D721Med (cell line): ENCODE data around the gene SLC24A4.

Experiments used
- DNase-seq: peaks from one replicate; pipeline ENCODE4 v3.0.0; 2011; ENCODE audit warnings: low spot score; ENCODE audit not compliant: insufficient read length
- FAIRE-seq: peaks from 2 replicates; lab custom pipeline; 2011; peaks lifted over from hg19 to GRCh38; lab: Jason Lieb, UNC
- TF ChIP-seq, protein P1 (sequence below): IDR thresholded peaks from 2 replicates; pipeline ENCODE4 v1.5.1; 2012; ENCODE audit warnings: mild to moderate bottlenecking, control low read depth; ENCODE audit not compliant: insufficient read depth; ENCODE audit errors: missing control alignments

The SLC24A4 gene

DNA sequence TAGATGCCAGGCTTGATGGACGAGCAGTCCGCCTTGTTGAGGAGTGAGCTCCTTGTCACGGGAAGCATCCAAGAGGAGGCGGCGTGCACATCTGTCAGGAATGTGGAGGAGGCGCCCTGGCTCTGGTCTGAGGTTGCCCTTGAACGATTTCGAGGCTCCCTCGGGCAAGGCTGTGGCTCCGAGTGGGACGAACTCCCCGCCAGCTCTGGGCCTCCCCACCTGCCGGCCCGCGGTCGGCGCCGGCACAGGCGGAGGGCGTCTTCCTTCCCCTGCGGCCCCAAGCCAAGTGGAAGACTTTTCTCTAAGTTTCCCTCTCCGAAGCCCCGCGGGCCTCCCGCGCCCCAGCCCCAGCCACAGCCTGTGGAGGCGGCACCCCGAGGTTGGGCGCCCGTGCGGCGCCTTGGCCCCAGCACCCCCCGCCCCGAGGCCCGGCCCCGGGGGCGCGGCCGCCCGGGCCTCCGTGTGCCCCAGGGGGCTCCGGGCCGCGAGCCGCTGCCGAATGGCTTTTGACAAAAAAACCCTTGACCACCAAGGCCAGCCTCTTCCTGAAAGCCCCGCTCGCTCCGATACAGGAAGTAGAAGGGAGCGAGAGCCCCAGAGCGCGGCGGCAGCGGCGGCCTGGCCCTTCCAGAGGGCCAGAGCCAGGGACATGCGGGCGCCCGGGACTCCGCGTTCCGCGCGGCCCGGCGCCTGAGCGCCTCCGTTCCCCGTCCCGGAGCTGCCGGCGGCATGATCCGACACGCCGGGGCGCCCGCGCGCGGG lies 190.4 kb downstream of the SLC24A4 start, which contains the start of gene RIN3:
TSS of gene RIN3 (plus strand) at position 578 of the 762 bp plus-strand sequence. CDS start at position 730, 152 bp downstream.
- DNase-seq = no peak
- TF ChIP-seq, protein P1, sequence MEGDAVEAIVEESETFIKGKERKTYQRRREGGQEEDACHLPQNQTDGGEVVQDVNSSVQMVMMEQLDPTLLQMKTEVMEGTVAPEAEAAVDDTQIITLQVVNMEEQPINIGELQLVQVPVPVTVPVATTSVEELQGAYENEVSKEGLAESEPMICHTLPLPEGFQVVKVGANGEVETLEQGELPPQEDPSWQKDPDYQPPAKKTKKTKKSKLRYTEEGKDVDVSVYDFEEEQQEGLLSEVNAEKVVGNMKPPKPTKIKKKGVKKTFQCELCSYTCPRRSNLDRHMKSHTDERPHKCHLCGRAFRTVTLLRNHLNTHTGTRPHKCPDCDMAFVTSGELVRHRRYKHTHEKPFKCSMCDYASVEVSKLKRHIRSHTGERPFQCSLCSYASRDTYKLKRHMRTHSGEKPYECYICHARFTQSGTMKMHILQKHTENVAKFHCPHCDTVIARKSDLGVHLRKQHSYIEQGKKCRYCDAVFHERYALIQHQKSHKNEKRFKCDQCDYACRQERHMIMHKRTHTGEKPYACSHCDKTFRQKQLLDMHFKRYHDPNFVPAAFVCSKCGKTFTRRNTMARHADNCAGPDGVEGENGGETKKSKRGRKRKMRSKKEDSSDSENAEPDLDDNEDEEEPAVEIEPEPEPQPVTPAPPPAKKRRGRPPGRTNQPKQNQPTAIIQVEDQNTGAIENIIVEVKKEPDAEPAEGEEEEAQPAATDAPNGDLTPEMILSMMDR = no peak
- no peak for FAIRE-seq

DNA sequence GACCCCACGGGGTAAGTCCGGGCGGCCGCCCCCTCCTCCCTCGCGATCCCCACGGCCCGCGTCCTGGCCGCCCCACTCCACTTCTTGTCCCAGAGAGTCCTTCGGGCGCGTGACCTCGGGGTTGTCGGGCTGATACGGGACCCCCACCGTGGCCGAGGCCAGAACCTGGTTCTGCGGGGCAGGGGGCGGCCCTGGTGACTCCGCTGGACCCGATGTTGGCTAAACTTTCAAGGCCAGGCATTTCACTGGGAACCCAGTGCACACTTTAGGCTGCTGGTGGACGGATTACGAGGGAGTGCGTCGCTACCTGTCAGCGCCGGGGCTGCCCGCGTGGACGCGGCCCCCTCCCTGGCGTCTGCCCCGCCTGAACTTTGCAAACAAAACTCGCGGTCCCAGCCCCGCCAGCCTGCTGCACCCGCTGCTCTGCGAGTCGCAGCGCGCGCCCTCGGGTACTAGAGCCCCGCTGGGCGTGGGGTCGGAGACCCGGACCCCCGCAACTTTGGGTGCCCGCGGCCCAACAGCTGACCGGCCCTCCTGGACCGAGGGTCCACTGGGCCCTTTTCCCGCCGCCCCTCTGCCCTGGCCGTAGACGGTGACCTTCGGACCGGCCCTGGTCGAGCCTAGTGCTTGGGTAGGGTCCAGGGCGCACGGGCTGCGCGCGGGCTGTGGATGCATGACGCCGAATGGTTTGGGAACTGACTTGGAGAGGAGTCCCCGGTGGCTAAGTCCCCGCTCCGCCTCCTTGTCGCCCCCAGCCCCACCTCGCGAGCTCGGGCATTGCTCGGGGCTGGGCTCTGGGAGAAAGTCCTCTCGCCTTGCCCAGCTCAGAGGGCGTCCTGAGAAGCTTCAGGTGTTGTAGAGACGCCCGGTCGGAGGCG lies 191.2 kb downstream of the SLC24A4 start:
- DNase-seq (no peak), FAIRE-seq (no peak)
- TF ChIP-seq, protein P1 = no peak

DNA sequence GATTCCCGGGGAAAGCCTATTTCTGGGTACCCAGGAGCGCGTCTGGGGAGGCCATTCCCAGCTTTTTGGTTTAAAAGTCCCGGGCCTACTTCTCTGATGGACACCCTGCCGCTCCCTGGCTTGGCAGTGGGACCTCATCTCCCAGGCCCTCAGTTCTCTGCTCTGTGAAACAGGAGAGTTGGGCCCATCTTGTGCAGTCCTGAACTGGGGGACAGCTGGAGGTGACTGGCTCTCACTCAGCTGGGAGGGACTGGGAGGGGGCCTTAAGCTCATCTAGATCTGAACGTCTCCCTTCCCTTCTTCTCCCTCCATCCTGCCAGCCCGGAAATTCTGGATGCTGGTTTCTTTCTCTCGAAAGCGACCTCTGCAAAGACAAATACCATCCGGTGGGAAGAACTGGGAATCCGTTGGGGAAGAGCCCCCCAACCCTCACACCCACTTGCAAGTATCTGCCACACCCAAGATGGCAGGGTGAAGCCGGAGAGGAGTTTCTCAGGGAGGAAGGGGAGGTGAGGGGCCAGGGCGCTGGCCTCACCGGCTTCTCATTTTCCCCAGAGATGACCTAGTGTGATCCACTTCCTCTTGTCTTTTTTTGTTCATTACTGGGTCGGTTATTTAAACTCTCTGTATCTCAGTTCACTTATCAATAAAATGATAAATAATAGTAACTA lies 192.0 kb downstream of the SLC24A4 start:
- TF ChIP-seq, protein P1 = no peak
- DNase-seq (no peak), FAIRE-seq (no peak)

DNA sequence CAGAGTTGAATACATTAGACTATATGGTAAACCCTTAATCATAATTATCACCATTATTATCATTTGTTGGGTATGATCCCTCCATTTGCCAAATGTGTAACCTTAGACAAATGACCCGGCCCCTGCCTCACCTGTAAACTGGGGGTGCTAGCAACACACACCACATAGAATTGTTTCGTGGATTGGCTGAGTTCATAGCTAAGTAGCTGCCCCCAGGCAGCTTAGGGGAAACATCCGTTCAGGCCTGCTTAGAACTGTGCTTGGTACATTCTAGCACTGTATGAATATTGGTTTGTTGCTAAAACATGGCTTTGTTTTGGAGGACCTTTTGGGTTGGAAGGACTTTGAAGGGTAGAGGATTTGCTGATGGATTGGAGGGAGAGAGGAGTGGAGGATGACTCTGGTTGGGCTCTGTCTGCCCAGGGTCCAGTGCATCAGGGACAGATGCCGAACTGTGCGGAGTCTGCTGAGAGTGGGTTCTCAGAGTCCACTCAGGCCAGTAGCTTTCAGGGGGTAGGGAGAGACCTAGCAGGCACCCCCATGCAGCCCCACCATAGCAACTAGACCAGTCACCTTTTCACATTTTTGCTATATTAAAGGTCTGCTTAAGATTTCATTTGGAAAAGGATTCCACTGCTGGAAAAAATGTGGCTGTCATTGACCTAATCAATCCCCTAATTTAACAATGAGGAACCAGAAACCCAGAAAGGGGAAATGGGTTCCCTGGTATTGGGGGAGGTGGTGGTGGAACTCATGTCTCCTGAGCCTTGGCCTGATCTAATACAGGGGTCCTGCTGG lies 192.8 kb downstream of the SLC24A4 start:
- FAIRE-seq (no peak), DNase-seq (no peak)
- TF ChIP-seq, protein P1 = no peak

DNA sequence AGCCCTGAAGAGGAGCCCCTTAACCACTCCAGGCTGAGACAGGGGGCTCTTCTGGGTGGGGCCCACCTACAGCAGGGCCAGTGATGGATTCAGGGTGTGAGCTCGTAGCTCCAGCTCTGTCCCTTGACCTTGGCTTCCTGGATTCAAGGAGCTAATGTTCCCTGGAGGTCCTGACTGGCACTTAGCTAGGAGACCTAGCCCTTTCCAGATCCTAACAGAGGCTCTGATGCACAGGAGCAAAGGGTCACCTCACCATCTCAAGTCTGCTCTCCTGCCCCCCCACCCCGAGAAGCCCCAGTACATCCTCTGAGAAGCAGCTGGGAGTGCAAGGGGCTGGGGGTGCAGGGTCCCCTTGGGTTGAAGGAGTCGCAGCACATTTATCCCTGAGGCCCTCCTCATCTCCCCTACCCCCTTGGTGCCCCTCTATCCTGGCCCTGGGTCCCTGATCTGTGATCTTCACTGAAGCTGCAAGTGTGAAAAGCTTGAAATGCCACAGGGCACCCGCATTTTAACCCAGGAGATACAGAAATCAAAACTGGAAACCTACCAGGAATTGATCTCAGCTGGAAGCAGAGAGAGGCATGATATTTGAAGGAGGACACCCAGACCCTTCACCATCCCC lies 193.5 kb downstream of the SLC24A4 start:
- no peak for DNase-seq
- FAIRE-seq = no peak
- TF ChIP-seq, protein P1 = no peak

DNA sequence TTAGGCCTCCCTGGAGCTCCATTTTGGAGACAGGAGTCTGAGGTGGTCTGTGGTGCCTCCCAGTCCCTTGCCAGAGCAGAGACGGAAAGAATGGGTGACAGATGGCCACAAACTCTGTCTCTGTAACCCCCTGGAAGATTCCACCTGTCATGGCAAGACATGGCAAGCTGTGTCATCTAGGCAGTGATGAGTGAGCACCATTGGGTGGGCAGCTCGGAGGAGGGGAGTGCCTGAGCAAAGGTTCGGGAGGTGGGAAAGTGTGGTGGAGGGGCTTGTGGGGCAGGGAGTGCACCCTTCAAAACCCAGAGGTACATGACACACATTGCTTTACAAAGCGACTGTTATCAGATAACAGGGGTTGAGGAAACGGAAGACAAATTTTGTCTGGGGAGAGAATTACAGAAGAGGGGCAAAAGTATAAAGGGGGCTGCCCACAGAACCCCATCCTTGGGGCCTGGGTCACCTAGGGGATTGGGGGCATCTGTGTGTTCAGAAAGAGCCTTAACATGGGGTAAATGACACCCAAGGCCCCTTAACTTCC lies 194.1 kb downstream of the SLC24A4 start:
- DNase-seq (no peak), FAIRE-seq (no peak)
- TF ChIP-seq, protein P1 = no peak
